Measurements from ENCODE around the gene RNASE8. TPM values are rescaled to one million over a fixed set of nuclear protein-coding genes. Genes with fewer than 3 reads are reported as not detected.
A peak's percentile ranks its signal among the peaks of the same experiment; 100 is the strongest.

RNASE8 gene
- total and polyA plus RNA-seq, 2 of the 8 experiments (the other 6 are each of a cell fraction or from before 2014, with no cell fraction given): not detected

DNA sequence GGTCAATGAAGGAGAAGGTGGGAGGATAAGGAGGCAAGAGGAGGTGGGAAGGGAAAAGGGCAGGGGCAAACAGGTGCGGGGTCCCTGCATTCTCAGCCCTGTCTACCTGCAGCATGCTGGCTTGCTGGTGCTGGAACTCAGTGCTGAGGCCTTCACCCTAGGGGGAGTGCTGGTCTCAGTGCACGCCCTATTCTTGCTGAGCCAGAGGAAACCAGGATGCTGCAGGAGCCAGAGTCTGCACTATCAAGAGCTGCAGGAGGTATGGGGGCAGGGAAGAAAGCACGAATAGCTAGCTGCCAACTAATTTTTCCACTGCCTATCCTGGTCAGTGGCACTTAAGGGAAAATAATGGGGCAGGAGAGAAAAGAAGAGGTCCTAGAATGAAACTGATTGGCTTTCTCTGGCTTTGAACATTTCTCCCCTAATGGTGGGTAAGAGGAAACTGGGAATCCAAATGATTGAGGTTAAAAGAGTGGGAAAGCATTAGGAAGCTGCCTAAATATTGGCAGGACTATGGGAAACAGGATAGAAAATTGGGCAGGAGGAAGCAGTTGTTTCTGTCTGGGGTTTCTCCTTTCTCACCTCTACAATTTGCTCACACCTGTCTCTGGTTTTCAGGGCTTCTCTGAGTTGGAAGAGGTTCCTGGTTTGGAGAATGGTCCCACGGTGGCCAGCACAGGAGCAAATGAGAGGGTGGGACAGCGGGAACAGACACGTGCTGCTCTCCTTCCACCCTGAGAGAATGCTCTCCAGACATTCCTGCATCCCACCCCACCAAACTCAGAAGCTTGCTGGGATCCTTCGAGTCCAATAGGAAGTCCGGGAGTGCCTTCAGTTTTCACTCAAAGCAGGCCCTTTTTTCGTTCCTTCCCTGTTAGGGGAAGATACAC lies 45.1 kb downstream of the RNASE8 start (continued):
- TF ChIP-seq TEAD4 (IDR thresholded peaks at IDR 0.05; ENCODE audit: low read depth, low read length) (no peak), NANOG (IDR thresholded peaks at IDR 0.05; ENCODE audit: insufficient read depth, low read depth, low read length, poor library complexity, severe bottlenecking) (no peak), PHF8 (conservative IDR thresholded peaks at IDR 0.05; ENCODE audit: low read depth, low read length) (no peak), SIN3A (conservative IDR thresholded peaks at IDR 0.05 in 1 of 2, IDR thresholded peaks at IDR 0.05 in 1 of 2; ENCODE audit: low read depth in 1 of 2, low read length in 2 of 2) (no peak)
- TF ChIP-seq, protein P1, sequence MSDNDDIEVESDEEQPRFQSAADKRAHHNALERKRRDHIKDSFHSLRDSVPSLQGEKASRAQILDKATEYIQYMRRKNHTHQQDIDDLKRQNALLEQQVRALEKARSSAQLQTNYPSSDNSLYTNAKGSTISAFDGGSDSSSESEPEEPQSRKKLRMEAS (IDR thresholded peaks at IDR 0.05): 0 out of 2 replicates have a peak, but pooled peaks have one; percentile 10
- TF ChIP-seq, protein P2, sequence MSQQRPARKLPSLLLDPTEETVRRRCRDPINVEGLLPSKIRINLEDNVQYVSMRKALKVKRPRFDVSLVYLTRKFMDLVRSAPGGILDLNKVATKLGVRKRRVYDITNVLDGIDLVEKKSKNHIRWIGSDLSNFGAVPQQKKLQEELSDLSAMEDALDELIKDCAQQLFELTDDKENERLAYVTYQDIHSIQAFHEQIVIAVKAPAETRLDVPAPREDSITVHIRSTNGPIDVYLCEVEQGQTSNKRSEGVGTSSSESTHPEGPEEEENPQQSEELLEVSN (IDR thresholded peaks at IDR 0.05): 0 out of 2 replicates have a peak, but pooled peaks have one; percentile 31
